Activated CD8-positive, alpha-beta memory T cell treated with anti-CD3 and anti-CD28 coated beads for 4 hours (primary cell): ENCODE data around the gene PLCB1.
"Not testable (repeated sequence)": the region's sequence is repeated elsewhere in the genome, so short reads cannot be mapped to it uniquely, and the experiment has no call there.

Experiments used
- DNase-seq, 2 donors: peaks; one replicate each; pipeline ENCODE4 v3.0.0-alpha.2; 2020; ENCODE audit warnings: low read depth in 2 of 2

PLCB1 gene

DNA sequence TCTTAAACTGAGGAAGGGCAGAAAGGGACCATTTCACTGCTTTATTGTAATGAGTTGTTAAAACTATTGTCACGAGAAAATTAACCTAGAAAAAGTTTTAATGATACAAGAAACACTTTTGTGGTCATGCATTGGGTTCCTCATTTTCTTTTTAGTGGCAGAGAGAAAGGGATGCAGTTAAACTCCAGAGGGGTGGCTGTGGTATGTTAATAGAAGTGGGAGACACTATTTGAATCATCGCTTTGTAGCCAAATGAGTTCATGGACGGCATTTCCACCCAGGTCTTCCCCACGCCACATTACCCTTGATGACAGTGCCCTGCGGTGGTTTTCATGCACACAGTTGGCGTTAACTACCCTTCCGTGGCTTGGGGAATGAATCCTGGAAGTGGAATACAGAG is 235.6 kb downstream of the PLCB1 start:
- no peak for DNase-seq

DNA sequence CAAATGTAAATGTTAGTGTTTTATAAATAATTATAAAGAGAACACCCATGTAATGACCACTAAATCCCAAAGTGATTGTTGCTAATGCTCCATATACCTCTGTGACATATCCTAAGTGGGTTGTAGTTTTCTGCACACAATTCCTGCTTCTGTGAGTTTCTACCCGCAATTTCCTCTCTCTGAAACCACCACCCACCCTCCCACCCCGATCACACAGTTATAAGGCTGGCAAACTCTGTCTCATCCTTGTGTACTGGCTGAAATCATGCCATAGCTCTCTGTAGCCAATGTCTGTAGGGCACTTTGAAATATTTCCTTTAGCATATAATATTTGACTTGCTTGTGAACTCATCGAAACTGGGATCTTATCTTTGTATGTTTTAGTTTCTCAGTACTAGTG is 236.6 kb downstream of the PLCB1 start:
- no peak for DNase-seq

DNA sequence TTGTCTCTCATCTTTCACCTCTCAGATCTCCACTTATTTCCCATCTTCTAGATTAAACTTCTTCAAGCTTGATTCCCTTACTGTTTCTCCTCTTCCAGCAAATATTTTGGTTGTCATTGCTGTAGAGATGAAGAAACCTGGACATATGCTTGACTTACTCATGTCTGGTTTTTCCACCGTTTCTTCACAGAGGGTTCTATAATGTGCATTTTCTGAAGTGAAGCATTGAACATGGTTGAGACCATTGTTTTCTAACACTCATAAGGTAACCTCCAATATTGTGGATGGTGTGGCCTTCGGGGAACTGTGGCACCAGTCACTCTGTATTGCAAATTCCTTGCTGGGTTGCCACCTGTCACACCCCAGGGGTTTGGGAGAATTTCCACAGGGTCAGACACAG is 237.2 kb downstream of the PLCB1 start:
- no peak for DNase-seq

GRCh38 chr20:8370774-8371173 is 238.7 kb downstream of the PLCB1 start:
- DNase-seq: no peak

GRCh38 chr20:8372824-8373380 is 240.8 kb downstream of the PLCB1 start:
- no peak for DNase-seq

GRCh38 chr20:8373579-8373978 is 241.5 kb downstream of the PLCB1 start:
- DNase-seq: no peak

DNA sequence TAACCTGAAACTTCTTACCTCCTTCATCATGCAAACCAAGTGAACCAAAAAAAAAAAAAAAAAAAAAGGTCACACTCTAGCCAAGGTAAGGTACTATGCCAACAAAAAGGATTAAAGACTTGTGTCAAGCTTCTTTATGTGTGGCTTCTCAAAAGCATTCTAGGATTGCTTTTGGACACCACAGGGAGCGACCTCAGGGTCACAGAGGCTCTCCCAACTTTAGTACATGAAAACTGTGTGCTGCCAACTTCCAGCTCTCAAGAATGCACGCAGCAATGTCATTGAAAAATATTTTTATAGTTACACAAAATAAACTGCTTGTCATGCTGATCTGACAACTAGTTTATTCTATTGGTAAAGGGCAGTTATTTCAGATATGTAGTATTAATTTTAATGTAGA is 243.8 kb downstream of the PLCB1 start:
- DNase-seq: no peak

- DNase-seq: no peak
These were observed 244.9 kb downstream of the PLCB1 start for GRCh38 chr20:8376940-8377339.

GRCh38 chr20:8379125-8379524 is 247.1 kb downstream of the PLCB1 start:
- not testable (repeated sequence) for DNase-seq

DNA sequence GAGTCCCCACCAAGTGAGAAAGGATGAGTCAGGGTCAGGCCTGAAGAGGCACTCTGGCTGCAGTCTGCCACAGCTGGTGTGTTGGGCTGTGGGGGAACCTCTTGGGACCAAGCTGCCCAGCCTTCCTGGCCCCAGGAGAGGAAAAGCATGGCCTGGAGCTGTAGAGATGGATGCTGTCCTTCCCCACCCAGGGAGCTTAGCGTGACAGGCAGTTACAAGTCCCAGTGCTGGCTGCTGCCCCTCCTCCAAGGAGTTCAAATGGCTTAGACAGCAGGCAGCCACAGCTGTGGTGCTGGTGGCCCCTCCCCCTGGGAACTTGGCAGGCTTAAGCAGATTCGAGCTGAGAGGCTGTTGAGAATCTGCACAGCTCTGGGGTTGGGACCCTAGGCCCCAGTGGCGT is 253.2 kb downstream of the PLCB1 start:
- no peak for DNase-seq

DNA sequence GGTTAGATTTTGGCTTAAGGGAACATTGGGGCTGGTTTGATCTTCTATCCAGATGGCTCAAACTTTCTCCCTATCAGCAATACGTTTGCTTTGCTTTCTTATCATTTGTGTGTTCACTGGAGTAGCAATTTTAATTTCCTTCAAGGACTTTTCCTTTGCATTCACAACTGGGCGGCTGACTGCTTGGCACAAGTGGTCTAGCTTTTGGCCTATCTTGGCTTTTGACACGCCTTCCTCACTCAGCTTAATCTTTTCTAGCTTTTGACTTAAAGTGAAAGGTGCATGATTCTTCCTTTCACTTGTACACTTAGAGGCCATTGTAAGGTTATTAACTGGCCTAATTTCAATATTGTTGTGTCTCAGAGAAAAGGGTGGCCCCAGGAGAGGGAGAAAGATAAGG is 254.9 kb downstream of the PLCB1 start:
- no peak for DNase-seq

GRCh38 chr20:8388141-8388540 is 256.1 kb downstream of the PLCB1 start:
- DNase-seq: no peak

GRCh38 chr20:8388707-8389106 is 256.6 kb downstream of the PLCB1 start:
- DNase-seq: no peak

GRCh38 chr20:8389381-8390036 is 257.4 kb downstream of the PLCB1 start:
- no peak for DNase-seq

DNA sequence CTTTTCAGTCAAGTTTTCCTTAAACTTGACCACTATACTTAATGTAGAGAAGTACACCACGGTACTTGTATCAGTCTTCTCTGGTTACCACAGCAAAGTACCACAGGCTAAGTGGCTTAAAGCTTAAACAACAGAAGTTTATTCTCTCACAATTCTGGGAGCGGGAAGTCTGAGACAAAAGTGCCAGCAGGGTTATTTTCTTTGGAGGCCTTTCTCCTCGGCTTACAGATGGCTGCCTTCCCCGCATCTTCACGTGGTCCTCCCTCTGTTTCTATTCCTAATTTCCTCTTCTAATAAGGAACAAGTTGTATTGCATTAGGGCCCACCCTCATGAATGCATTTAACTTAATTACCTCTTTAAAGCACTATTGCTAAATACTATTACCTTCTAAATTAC is 258.0 kb downstream of the PLCB1 start:
- no peak for DNase-seq

- DNase-seq: no peak
These were observed 258.4 kb downstream of the PLCB1 start for GRCh38 chr20:8390500-8390899.

DNA sequence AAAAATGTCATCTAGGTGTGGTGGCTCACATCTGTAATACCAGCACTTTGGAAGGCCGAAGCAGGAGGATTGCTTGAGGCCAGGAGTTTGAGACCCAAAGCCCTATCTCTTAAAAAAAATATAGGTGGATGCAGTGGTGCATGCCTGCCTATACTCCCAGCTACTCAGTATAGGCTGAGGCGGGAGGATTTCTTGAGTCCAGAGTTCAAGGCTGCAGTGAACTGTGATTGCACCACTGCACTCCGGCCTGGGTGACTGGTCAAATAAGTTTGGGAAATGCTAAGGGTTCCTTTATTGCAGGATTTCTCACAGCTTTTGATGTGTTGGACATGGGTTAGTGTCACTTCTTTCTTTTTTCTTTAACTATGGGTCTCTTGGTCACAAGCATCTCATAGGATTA is 261.3 kb downstream of the PLCB1 start:
- no peak for DNase-seq

GRCh38 chr20:8394308-8394945 is 262.4 kb downstream of the PLCB1 start:
- DNase-seq: no peak

DNA sequence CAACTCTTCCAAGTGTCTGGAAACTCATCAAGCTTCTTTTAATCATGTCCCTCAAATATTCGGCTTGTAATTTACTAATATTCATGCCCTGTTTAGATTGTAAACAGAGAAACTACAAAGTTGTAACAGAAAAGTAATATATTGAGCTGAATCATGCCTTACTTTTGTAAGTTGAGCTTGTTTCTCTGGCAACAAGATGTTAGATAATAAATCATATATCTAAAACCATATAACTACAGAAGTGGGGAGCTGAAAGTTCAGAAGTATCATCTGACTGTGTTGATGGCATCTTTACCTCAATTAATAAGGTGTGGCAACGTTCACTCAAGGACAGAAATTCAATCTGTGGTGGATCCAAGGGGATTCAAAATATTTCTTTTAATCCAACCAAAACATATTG is 263.9 kb downstream of the PLCB1 start:
- DNase-seq: no peak

GRCh38 chr20:8398263-8399051 is 266.4 kb downstream of the PLCB1 start:
- no peak for DNase-seq

- DNase-seq: no peak
These were observed 267.9 kb downstream of the PLCB1 start for GRCh38 chr20:8399947-8400346.

DNA sequence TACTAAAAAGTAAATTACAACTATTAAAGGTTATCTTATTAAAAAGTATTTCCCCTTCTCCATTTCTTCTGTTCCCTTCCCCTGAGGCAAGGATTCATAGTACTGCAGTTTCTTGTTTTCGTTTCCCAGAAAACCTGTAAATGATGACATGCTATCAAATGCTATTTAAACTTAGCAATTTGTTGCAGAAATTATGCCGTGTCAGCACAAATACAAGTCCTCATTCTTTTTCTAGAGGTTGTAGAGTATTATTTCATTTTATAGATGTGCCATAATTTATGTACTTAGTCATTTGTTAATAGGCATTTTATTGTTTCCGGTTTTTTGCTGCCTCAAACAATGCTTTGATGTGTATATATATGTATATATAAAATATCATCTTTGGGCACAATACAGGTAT is 268.4 kb downstream of the PLCB1 start:
- DNase-seq: no peak

- no peak for DNase-seq
These were observed 269.5 kb downstream of the PLCB1 start for GRCh38 chr20:8401556-8401955.
